ENCODE results near the gene GRHPR. TPM values are rescaled to one million over a fixed set of nuclear protein-coding genes. Genes with fewer than 3 reads are reported as not detected.

Gene GRHPR
- polyA plus RNA-seq, result 10 to 100 TPM; 36.5 to 92.2 TPM

DNA sequence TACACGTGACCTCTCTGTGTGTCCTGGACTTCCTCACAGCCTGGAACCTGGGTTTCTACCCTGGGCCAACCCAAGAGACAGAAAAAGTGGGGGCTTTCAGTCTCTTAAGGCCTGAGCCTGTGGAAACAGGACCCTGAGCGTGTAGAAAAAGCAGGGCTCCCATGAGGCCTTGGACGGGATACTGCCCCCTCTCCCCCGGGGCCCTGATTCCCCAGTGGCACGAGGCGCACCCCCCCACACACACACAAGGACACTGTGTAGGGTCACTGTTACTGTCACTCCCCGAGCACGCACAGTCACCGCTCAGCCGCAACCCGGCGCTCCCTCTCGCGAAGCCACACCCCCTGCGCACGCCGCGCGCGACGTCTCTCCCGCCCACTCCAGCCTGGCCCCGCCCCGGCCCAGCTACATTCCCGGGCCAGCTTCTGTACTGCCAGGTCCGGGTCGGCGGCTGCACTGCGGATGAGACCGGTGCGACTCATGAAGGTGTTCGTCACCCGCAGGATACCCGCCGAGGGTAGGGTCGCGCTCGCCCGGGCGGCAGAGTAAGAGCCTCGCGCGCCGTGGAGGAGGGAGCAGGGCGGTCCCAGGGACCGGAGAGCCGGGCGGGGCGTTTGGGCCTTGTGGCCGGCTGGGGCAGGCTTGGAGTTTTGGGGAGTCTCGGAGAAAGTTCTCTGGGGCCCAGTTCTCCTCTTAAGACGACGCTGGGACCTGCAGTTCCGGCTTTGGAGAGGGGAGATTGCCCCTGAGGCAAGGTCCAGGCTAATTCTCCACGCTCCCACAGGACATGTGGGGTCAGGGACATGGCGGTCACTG is at the start of gene GRHPR:
Gene GRHPR, plus strand, starts transcription at position 408 of the 816 bp plus-strand sequence. Its CDS starts 55 bp downstream, at position 463.
- Histone ChIP-seq H3K4me1 (ENCODE audit: control insufficient read depth in 2 of 2, insufficient read depth in 2 of 2, low read length in 1 of 2) (peaks cover 17 to 24% of the 10 kb centered on the region in 2 donors), H3K9me3 (ENCODE audit: control insufficient read depth in 2 of 2, insufficient read depth in 1 of 2, low read depth in 1 of 2, low read length in 1 of 2) (no peaks in the 10 kb centered on the region), H3K36me3 (ENCODE audit: control insufficient read depth in 2 of 2, insufficient read depth in 2 of 2, low read length in 1 of 2) (peaks cover 0 to 6% of the 10 kb centered on the region in 2 donors), H3K27me3 (ENCODE audit: control insufficient read depth in 1 of 2, insufficient read depth in 2 of 2, low read length in 2 of 2) (no peaks in the 10 kb centered on the region), H3K27ac (ENCODE audit: low read depth in 2 of 2, low read length in 1 of 2) (peak within 1 kb of the TSS; percentile 82 to 91), H3K4me3 (ENCODE audit: low read depth in 1 of 2, low read length in 2 of 2) (peak within 1 kb of the TSS; percentile 69 to 70)
- WGBS, 2 donors, result 1% methylated on average over 56 of the region's 56 CpGs

- no peaks in the 10 kb centered on the region for H3K9me3 ChIP-seq (ENCODE audit: control insufficient read depth in 2 of 2, insufficient read depth in 1 of 2, low read depth in 1 of 2, low read length in 1 of 2)
- no peak overlapping the region for H3K4me3 ChIP-seq (ENCODE audit: low read depth in 1 of 2, low read length in 2 of 2)
- no peak overlapping the region for H3K27ac ChIP-seq (ENCODE audit: low read depth in 2 of 2, low read length in 1 of 2)
Measured at GRCh38 chr9:37372839-37373238, 49.7 kb upstream of the GRHPR start.

DNA sequence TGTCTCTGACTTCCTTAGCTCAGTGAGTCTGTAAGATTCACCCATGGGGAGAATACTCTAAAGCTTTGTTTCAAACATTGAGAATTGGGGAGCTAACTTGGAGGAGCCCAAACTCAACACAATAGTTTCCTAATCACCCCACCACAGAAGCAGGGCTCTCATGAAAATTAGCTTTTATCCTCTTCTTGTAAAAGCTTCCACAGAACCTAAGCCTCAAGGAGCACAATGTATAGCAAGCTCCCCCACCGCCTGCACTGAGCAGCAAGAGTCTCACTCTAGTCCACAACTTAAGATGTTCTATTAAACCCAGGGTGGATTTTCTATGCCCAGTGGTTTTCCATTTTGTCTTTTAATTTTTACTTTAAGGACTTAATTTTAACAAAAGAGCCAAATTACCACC is 48.9 kb upstream of the GRHPR start:
- Histone ChIP-seq H3K27me3 (ENCODE audit: control insufficient read depth in 1 of 2, insufficient read depth in 2 of 2, low read length in 2 of 2) (no peaks in the 10 kb centered on the region), H3K4me3 (ENCODE audit: low read depth in 1 of 2, low read length in 2 of 2) (no peak overlapping the region), H3K36me3 (ENCODE audit: control insufficient read depth in 2 of 2, insufficient read depth in 2 of 2, low read length in 1 of 2) (no peaks in the 10 kb centered on the region), H3K4me1 (ENCODE audit: control insufficient read depth in 2 of 2, insufficient read depth in 2 of 2, low read length in 1 of 2) (no peaks in the 10 kb centered on the region), H3K27ac (ENCODE audit: low read depth in 2 of 2, low read length in 1 of 2) (no peak overlapping the region), H3K9me3 (ENCODE audit: control insufficient read depth in 2 of 2, insufficient read depth in 1 of 2, low read depth in 1 of 2, low read length in 1 of 2) (no peaks in the 10 kb centered on the region)
- 93% methylated on average over 1 of the region's 1 CpG for WGBS, 2 donors

More at GRCh38 chr9:37372839-37373238, 49.7 kb upstream of the GRHPR start:
- H3K4me1 ChIP-seq (ENCODE audit: control insufficient read depth in 2 of 2, insufficient read depth in 2 of 2, low read length in 1 of 2), result no peaks in the 10 kb centered on the region
- 81 to 89% methylated on average over 3 of the region's 3 CpGs for WGBS, 2 donors
- no peaks in the 10 kb centered on the region for H3K36me3 ChIP-seq (ENCODE audit: control insufficient read depth in 2 of 2, insufficient read depth in 2 of 2, low read length in 1 of 2)
- H3K27me3 ChIP-seq (ENCODE audit: control insufficient read depth in 1 of 2, insufficient read depth in 2 of 2, low read length in 2 of 2), result no peaks in the 10 kb centered on the region

- Histone ChIP-seq H3K4me1 (ENCODE audit: control insufficient read depth in 2 of 2, insufficient read depth in 2 of 2, low read length in 1 of 2) (no peaks in the 10 kb centered on the region), H3K36me3 (ENCODE audit: control insufficient read depth in 2 of 2, insufficient read depth in 2 of 2, low read length in 1 of 2) (no peaks in the 10 kb centered on the region), H3K27ac (ENCODE audit: low read depth in 2 of 2, low read length in 1 of 2) (no peak overlapping the region), H3K9me3 (ENCODE audit: control insufficient read depth in 2 of 2, insufficient read depth in 1 of 2, low read depth in 1 of 2, low read length in 1 of 2) (no peaks in the 10 kb centered on the region), H3K27me3 (ENCODE audit: control insufficient read depth in 1 of 2, insufficient read depth in 2 of 2, low read length in 2 of 2) (no peaks in the 10 kb centered on the region), H3K4me3 (ENCODE audit: low read depth in 1 of 2, low read length in 2 of 2) (no peak overlapping the region)
- WGBS, 2 donors, result 81 to 87% methylated on average over 6 of the region's 6 CpGs
Measured at GRCh38 chr9:37374892-37375291, 47.6 kb upstream of the GRHPR start.

DNA sequence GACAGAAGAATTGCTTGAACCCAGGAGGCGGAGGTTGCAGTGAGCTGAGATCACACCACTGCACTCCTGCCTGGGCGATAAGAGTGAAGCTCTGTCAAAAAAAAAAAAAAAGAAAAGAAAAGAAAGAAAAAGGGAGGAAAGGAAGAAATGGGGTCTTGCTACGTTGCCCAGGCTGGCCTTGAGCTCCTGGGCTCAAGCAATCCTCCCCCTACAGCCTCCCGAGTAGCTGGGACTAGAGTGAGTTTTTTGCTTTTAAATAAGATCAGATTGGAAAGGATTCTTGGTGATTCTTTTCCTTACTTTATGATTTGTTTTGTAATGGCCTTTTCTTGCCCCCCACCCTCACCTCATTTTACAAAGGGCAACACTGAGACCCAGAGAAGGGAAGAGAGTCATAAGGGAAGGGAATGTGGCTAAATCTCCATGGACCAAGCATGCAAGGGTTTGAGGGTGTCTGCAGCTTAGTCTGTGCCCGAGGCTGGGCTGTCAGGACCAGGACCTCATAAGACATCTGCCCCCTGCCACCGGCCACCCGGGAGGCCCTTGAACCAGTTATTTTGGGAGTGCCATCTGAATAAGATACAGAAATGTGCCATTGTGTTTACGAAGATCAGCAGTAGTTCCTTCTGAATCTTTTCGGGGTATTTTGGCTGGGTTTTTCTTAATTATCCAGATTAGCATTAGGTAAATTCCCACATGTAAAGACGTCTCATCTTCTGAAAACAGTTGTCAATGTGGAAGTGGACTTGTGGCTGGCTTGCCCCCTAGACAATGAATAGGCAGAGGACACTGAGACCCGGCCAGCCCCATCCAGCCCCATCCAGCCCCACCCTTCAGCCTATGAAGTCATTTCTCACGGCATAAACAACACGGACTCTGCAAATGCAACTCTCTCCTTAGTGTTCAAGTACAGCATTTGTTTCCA is 44.5 kb upstream of the GRHPR start:
- no peak overlapping the region for H3K27ac ChIP-seq (ENCODE audit: low read depth in 2 of 2, low read length in 1 of 2)
- H3K4me1 ChIP-seq (ENCODE audit: control insufficient read depth in 2 of 2, insufficient read depth in 2 of 2, low read length in 1 of 2), result no peaks in the 10 kb centered on the region
- WGBS, 2 donors, result 70 to 74% methylated on average over 13 of the region's 13 CpGs
- no peaks in the 10 kb centered on the region for H3K27me3 ChIP-seq (ENCODE audit: control insufficient read depth in 1 of 2, insufficient read depth in 2 of 2, low read length in 2 of 2)
- peaks cover 0 to 5% of the 10 kb centered on the region in 2 donors for H3K9me3 ChIP-seq (ENCODE audit: control insufficient read depth in 2 of 2, insufficient read depth in 1 of 2, low read depth in 1 of 2, low read length in 1 of 2)
- no peak overlapping the region for H3K4me3 ChIP-seq (ENCODE audit: low read depth in 1 of 2, low read length in 2 of 2)
- no peaks in the 10 kb centered on the region for H3K36me3 ChIP-seq (ENCODE audit: control insufficient read depth in 2 of 2, insufficient read depth in 2 of 2, low read length in 1 of 2)

GRCh38 chr9:37378613-37379004 is 43.9 kb upstream of the GRHPR start:
- Histone ChIP-seq H3K27ac (ENCODE audit: low read depth in 2 of 2, low read length in 1 of 2) (no peak overlapping the region), H3K9me3 (ENCODE audit: control insufficient read depth in 2 of 2, insufficient read depth in 1 of 2, low read depth in 1 of 2, low read length in 1 of 2) (peaks cover 0 to 5% of the 10 kb centered on the region in 2 donors), H3K4me1 (ENCODE audit: control insufficient read depth in 2 of 2, insufficient read depth in 2 of 2, low read length in 1 of 2) (no peaks in the 10 kb centered on the region), H3K27me3 (ENCODE audit: control insufficient read depth in 1 of 2, insufficient read depth in 2 of 2, low read length in 2 of 2) (no peaks in the 10 kb centered on the region), H3K4me3 (ENCODE audit: low read depth in 1 of 2, low read length in 2 of 2) (no peak overlapping the region), H3K36me3 (ENCODE audit: control insufficient read depth in 2 of 2, insufficient read depth in 2 of 2, low read length in 1 of 2) (no peaks in the 10 kb centered on the region)
- WGBS, 2 donors, result 88 to 90% methylated on average over 19 of the region's 19 CpGs

- WGBS, 2 donors, result 69 to 76% methylated on average over 2 of the region's 2 CpGs
- no peak overlapping the region for H3K27ac ChIP-seq (ENCODE audit: low read depth in 2 of 2, low read length in 1 of 2)
- no peaks in the 10 kb centered on the region for H3K4me1 ChIP-seq (ENCODE audit: control insufficient read depth in 2 of 2, insufficient read depth in 2 of 2, low read length in 1 of 2)
- no peaks in the 10 kb centered on the region for H3K36me3 ChIP-seq (ENCODE audit: control insufficient read depth in 2 of 2, insufficient read depth in 2 of 2, low read length in 1 of 2)
- no peaks in the 10 kb centered on the region for H3K27me3 ChIP-seq (ENCODE audit: control insufficient read depth in 1 of 2, insufficient read depth in 2 of 2, low read length in 2 of 2)
- H3K9me3 ChIP-seq (ENCODE audit: control insufficient read depth in 2 of 2, insufficient read depth in 1 of 2, low read depth in 1 of 2, low read length in 1 of 2), result peaks cover 0 to 5% of the 10 kb centered on the region in 2 donors
- no peak overlapping the region for H3K4me3 ChIP-seq (ENCODE audit: low read depth in 1 of 2, low read length in 2 of 2)
Measured at GRCh38 chr9:37379835-37380234, 42.7 kb upstream of the GRHPR start.

GRCh38 chr9:37380570-37380969 is 41.9 kb upstream of the GRHPR start:
- Histone ChIP-seq H3K4me1 (ENCODE audit: control insufficient read depth in 2 of 2, insufficient read depth in 2 of 2, low read length in 1 of 2) (no peaks in the 10 kb centered on the region), H3K4me3 (ENCODE audit: low read depth in 1 of 2, low read length in 2 of 2) (no peak overlapping the region), H3K9me3 (ENCODE audit: control insufficient read depth in 2 of 2, insufficient read depth in 1 of 2, low read depth in 1 of 2, low read length in 1 of 2) (peaks cover 0 to 5% of the 10 kb centered on the region in 2 donors), H3K27me3 (ENCODE audit: control insufficient read depth in 1 of 2, insufficient read depth in 2 of 2, low read length in 2 of 2) (no peaks in the 10 kb centered on the region), H3K36me3 (ENCODE audit: control insufficient read depth in 2 of 2, insufficient read depth in 2 of 2, low read length in 1 of 2) (no peaks in the 10 kb centered on the region), H3K27ac (ENCODE audit: low read depth in 2 of 2, low read length in 1 of 2) (no peak overlapping the region)
- 89 to 91% methylated on average over 9 of the region's 9 CpGs for WGBS, 2 donors

- WGBS, 2 donors, result 78 to 88% methylated on average over 11 of the region's 11 CpGs
Measured at GRCh38 chr9:37381094-37381741, 41.3 kb upstream of the GRHPR start.

More at GRCh38 chr9:37381094-37381741, 41.3 kb upstream of the GRHPR start:
- Histone ChIP-seq H3K4me1 (ENCODE audit: control insufficient read depth in 2 of 2, insufficient read depth in 2 of 2, low read length in 1 of 2) (no peaks in the 10 kb centered on the region), H3K36me3 (ENCODE audit: control insufficient read depth in 2 of 2, insufficient read depth in 2 of 2, low read length in 1 of 2) (no peaks in the 10 kb centered on the region), H3K9me3 (ENCODE audit: control insufficient read depth in 2 of 2, insufficient read depth in 1 of 2, low read depth in 1 of 2, low read length in 1 of 2) (peaks cover 0 to 5% of the 10 kb centered on the region in 2 donors), H3K4me3 (ENCODE audit: low read depth in 1 of 2, low read length in 2 of 2) (no peak overlapping the region), H3K27ac (ENCODE audit: low read depth in 2 of 2, low read length in 1 of 2) (no peak overlapping the region), H3K27me3 (ENCODE audit: control insufficient read depth in 1 of 2, insufficient read depth in 2 of 2, low read length in 2 of 2) (no peaks in the 10 kb centered on the region)

All from esophagus (tissue), 2 donors.